Suprapubic skin (tissue), 4 donors: ENCODE measurements around the gene ARHGAP4. TPM values are rescaled to one million over a fixed set of nuclear protein-coding genes. Genes with fewer than 3 reads are reported as not detected.

ENCODE experiments used
- DNase-seq, 2 donors: peaks; one replicate each; pipeline ENCODE4 v3.0.0-alpha.2; 2019; ENCODE audit warnings: low spot score in 2 of 2
- H3K27ac ChIP-seq: fragments of 200-600 bp; sonication (generic); one replicate; pipeline ENCODE4 v1.5.1; 2019
- H3K27me3 ChIP-seq: fragments of 200-600 bp; sonication (generic); one replicate; pipeline ENCODE4 v1.5.1; 2019
- H3K36me3 ChIP-seq: fragments of 200-600 bp; sonication (generic); one replicate; pipeline ENCODE4 v1.5.1; 2019
- H3K4me1 ChIP-seq: fragments of 200-600 bp; sonication (generic); one replicate; pipeline ENCODE4 v1.5.1; 2019
- H3K4me3 ChIP-seq: fragments of 200-600 bp; sonication (generic); one replicate; pipeline ENCODE4 v1.5.1; 2019; ENCODE audit warnings: mild to moderate bottlenecking
- H3K9me3 ChIP-seq: fragments of 200-600 bp; sonication (generic); one replicate; pipeline ENCODE4 v1.5.1; 2019
- EP300 ChIP-seq: sonication (generic); formaldehyde crosslinking; IDR thresholded peaks from one replicate; pipeline ENCODE4 v1.6.1; 2017; ENCODE audit warnings: antibody characterized with exemption
- POLR2A ChIP-seq, 2 donors: fragments of 450-650 bp; IDR thresholded peaks; one replicate each; pipeline ENCODE4 v1.6.1; 2017; ENCODE audit warnings: antibody characterized with exemption in 2 of 2, mild to moderate bottlenecking in 2 of 2, moderate library complexity in 2 of 2
- POLR2AphosphoS5 ChIP-seq, 3 donors: sonication (generic); formaldehyde crosslinking; IDR thresholded peaks; one replicate each; pipeline ENCODE4 v1.6.1; 2017; ENCODE audit warnings: antibody characterized with exemption in 3 of 3
- WGBS: methylation state at CpG from one replicate; pipeline ENCODE4 v1.1.5; 2018; 5-methylcytosine and 5-hydroxymethylcytosine counted together
- total RNA-seq, 4 donors: library from RNA; depleted of rRNA; stranded (reverse); fragments of >200 nt; gene quantifications; one replicate each; pipeline ENCODE4 v1.1.0, GENCODE V29; 2016
- TF ChIP-seq, protein P1 (sequence below), 2 donors: fragments of 200-600 bp in 1 of 2; fragments of 450-650 bp in 1 of 2; sonication (generic) in 1 of 2; IDR thresholded peaks; one replicate each; pipeline ENCODE4 v1.5.1; 2016 to 2019; ENCODE audit warnings: antibody characterized with exemption in 2 of 2, mild to moderate bottlenecking in 1 of 2, moderate library complexity in 1 of 2

Gene ARHGAP4
- total RNA-seq, 4 donors from 2014 or later: 4.8 to 17.6 (median 9.6) TPM

DNA sequence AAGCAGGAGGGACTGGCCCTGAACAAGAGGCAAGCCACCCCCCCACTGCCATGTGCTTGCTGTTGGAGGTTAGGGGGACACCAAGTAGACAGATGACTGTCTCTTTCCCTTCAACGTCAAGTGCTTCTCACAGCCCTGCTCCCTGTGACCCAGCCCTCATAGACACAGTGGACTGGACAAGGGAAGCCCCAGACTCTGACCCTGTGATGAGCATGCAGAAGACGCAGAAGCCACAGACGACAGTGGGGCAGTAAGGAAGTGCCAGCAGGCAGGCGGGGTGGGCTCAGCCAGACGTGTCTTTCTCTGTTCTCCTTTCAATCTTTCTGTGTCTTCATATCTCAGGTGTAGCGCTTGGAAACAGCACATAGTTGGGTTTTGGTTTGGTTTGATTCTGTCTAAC, 37.7 kb downstream of the ARHGAP4 start:
- DNase-seq: no peak
- no peaks in the 10 kb centered on the region for H3K9me3 ChIP-seq
- TF ChIP-seq POLR2AphosphoS5 (IDR thresholded peaks at IDR 0.05) (no peak), POLR2A (IDR thresholded peaks at IDR 0.05) (no peak), EP300 (no peak)
- TF ChIP-seq, protein P1, sequence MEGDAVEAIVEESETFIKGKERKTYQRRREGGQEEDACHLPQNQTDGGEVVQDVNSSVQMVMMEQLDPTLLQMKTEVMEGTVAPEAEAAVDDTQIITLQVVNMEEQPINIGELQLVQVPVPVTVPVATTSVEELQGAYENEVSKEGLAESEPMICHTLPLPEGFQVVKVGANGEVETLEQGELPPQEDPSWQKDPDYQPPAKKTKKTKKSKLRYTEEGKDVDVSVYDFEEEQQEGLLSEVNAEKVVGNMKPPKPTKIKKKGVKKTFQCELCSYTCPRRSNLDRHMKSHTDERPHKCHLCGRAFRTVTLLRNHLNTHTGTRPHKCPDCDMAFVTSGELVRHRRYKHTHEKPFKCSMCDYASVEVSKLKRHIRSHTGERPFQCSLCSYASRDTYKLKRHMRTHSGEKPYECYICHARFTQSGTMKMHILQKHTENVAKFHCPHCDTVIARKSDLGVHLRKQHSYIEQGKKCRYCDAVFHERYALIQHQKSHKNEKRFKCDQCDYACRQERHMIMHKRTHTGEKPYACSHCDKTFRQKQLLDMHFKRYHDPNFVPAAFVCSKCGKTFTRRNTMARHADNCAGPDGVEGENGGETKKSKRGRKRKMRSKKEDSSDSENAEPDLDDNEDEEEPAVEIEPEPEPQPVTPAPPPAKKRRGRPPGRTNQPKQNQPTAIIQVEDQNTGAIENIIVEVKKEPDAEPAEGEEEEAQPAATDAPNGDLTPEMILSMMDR (IDR thresholded peaks at IDR 0.05): no peak
- H3K36me3 ChIP-seq: no peaks in the 10 kb centered on the region
- peaks cover 37% of the 10 kb centered on the region for H3K27me3 ChIP-seq
- H3K4me3 ChIP-seq: no peak overlapping the region
- H3K4me1 ChIP-seq: peaks cover 17% of the 10 kb centered on the region
- 65% methylated on average over 6 of the region's 6 CpGs for WGBS
- H3K27ac ChIP-seq: no peak overlapping the region

DNA sequence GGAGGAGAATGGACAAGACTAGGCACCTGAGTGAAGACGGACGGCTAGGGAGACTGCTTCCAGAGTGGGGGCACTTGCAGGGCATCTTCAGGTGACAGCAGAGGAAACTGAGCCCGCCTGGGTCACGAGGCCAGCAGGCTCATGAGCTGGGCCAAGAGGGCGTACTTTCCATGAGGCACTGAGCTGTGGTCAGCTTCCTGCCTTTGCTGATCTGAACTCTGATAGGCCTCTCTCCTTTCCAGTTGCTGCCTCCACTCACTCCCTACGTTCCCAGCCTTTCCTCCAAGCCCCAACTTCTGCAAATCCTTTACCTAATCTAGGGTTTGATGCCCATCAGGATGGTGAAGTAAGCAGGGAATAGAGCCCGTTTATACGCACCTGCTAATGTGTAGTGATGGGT, 38.7 kb downstream of the ARHGAP4 start:
- WGBS: 64% methylated on average over 8 of the region's 8 CpGs
- peaks cover 17% of the 10 kb centered on the region for H3K4me1 ChIP-seq
- H3K27me3 ChIP-seq: peaks cover 46% of the 10 kb centered on the region
- TF ChIP-seq, protein P1 (IDR thresholded peaks at IDR 0.05): no peak
- TF ChIP-seq POLR2AphosphoS5 (IDR thresholded peaks at IDR 0.05) (no peak), EP300 (no peak)
- H3K9me3 ChIP-seq: no peaks in the 10 kb centered on the region
- no peaks in the 10 kb centered on the region for H3K36me3 ChIP-seq
- H3K27ac ChIP-seq: no peak overlapping the region
- no peak for DNase-seq
- H3K4me3 ChIP-seq: no peak overlapping the region

DNA sequence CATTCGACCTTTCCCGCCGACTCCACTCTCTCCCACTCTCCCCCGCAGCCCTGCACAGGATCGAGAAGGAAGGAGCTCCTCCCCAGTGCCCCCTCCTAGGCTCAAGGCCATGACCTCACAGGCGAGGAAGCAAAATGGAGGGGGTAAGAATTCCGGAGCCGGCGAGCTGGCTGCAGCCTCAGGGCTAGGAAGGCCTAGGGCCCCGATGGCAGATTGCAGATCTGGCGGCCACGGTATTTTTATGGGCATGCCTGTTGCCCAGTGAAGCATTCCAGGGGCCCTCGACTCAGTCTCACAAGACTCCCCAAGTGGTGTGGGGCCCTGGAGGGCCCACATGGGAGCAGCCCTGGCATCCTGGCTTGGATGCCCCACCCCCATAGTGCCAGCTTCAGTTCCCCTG, 39.1 kb downstream of the ARHGAP4 start:
- peaks cover 17% of the 10 kb centered on the region for H3K4me1 ChIP-seq
- no peaks in the 10 kb centered on the region for H3K9me3 ChIP-seq
- no peak for DNase-seq
- no peak overlapping the region for H3K27ac ChIP-seq
- peaks cover 49% of the 10 kb centered on the region for H3K27me3 ChIP-seq
- H3K4me3 ChIP-seq: no peak overlapping the region
- H3K36me3 ChIP-seq: no peaks in the 10 kb centered on the region
- TF ChIP-seq POLR2AphosphoS5 (IDR thresholded peaks at IDR 0.05): no peak
- TF ChIP-seq, protein P1 (IDR thresholded peaks at IDR 0.05): no peak
- TF ChIP-seq POLR2A (IDR thresholded peaks at IDR 0.05): no peak
- no peak for TF ChIP-seq EP300
- WGBS: 56% methylated on average over 6 of the region's 13 CpGs

DNA sequence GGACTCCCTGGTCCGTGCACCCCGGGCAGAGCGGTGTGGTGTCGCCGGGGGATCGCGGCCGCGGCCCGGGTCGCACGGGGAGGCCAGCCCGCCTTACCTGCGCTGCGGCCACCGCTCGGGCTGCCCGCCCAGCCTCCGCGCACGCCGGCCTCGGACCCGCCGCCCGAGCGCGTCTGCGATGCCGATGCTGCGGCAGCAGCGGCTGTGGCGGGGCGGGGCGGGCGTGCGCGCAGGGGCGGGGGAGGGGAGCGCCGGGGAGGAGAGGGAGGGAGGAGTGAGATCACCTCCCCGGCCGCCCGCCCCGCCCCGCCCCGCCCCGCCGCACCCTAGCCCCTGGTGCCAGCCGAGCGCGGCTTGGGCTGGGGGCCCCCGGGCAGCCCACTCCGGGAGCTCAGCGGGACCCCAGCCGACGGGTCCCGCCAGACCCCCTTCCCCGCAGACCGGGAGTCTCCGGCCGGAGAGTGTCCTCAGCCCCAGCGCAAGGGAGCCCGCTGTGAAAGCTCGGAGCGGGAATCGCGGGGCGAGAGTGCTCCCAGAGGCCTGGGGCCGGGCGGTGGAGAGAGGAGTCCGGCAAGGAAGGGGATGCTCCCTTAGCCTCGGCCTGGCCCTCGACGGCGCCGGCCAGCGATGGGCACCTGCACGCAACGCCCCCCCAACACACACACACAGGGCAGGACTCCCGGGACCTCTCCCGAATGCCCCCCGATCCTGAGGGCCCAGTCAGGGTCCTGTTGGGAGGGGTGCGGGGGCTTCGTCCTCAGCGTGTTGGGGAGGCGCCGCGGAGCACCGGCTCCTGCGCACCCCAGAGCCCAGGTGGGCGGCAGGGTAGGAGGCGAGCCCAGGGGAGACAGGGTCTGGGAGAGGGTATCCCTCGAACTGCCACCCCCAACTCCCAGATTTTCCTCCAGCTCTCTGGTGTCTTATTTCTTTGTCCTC, 39.8 kb downstream of the ARHGAP4 start, which contains the start of gene L1CAM:
Gene L1CAM (minus strand): TSS at position 206 of the 936 bp plus-strand sequence. CDS start 10,337 bp downstream, outside the sequence.
- Histone ChIP-seq H3K27me3 (peaks cover 56% of the 10 kb centered on the region), H3K27ac (no peak within 1 kb of the TSS), H3K4me1 (peaks cover 17% of the 10 kb centered on the region), H3K36me3 (no peaks in the 10 kb centered on the region), H3K9me3 (no peaks in the 10 kb centered on the region), H3K4me3 (peak within 1 kb of the TSS; percentile 34)
- no peak for DNase-seq
- TF ChIP-seq EP300 (no peak), POLR2AphosphoS5 (IDR thresholded peaks at IDR 0.05) (no peak), POLR2A (IDR thresholded peaks at IDR 0.05) (no peak)
- TF ChIP-seq, protein P1 (IDR thresholded peaks at IDR 0.05): no peak
- 29% methylated on average over 13 of the region's 94 CpGs for WGBS

DNA sequence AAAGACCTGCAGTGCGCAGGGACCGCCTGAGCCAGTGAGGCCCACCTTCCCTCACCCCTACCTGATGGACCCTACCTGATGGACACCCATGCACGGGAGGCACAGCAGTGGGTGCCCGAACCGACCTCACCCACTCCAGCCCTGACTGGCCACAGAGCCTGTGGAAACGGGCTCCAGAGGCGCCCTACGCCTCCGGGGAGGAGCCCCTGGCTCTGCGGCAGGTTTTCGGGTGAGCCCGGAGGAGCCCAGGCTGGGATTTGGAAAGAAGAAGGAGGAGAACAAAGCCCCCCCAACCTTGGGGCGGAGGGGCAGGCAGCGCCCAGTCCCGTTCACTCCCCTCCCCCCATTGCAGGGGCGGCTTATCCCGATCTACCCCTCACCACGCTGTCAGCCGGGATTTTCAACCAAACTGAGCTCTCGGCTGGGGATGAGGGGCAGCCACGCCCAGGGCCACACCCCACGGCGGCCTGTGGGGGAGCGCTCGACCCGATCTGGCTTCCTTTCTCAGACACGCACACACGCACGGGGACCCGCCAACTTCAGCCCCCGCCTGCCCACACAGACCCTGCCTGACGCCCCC, 40.8 kb downstream of the ARHGAP4 start:
- 51% methylated on average over 12 of the region's 32 CpGs for WGBS
- peak overlapping the region; percentile 34 for H3K4me3 ChIP-seq
- H3K27me3 ChIP-seq: peaks cover 61% of the 10 kb centered on the region
- DNase-seq: no peak
- no peak for TF ChIP-seq EP300
- TF ChIP-seq, protein P1 (IDR thresholded peaks at IDR 0.05): no peak
- TF ChIP-seq POLR2AphosphoS5 (IDR thresholded peaks at IDR 0.05): no peak
- TF ChIP-seq POLR2A (IDR thresholded peaks at IDR 0.05): no peak
- no peak overlapping the region for H3K27ac ChIP-seq
- H3K4me1 ChIP-seq: peaks cover 17% of the 10 kb centered on the region
- no peaks in the 10 kb centered on the region for H3K36me3 ChIP-seq
- H3K9me3 ChIP-seq: no peaks in the 10 kb centered on the region
